Measurements from ENCODE around the gene ATG4C.
"Not testable (repeated sequence)": the region's sequence is repeated elsewhere in the genome, so short reads cannot be mapped to it uniquely, and the experiment has no call there.

Gene ATG4C

DNA sequence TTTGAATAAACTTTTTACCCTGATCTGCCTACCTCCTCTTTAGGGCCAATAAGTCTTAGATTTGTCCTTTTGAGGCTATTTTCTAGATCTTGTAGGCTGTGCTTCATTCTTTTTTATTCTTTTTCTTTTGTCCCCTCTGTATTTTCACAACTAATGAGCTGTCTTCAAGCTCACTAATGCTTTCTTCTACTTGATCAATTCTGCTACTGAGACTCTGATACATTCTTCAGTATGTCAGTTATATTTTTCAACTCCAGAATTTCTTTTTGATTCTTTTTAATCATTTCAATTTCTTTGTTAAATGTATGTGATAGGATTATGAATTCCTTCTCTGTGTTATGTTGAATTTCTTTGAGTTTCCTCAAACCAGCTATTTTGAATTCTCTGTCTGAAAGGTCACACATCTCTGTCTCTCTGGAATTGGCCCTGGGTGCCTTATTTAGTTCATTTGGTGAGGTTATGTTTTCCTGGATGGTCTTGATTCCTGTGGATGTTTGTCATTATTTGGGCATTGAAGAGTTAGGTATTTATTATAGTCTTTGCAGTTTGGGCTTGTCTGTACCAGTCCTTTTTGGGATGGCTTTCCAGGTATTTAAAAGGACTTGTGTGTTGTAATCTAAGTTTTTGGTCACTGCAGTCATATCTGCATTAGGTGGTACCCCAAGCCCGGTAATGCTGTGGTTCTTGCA, 11.2 kb upstream of the ATG4C start:
- DNase-seq (ENCODE audit: low read depth), result no peak
- TF ChIP-seq, protein P1, sequence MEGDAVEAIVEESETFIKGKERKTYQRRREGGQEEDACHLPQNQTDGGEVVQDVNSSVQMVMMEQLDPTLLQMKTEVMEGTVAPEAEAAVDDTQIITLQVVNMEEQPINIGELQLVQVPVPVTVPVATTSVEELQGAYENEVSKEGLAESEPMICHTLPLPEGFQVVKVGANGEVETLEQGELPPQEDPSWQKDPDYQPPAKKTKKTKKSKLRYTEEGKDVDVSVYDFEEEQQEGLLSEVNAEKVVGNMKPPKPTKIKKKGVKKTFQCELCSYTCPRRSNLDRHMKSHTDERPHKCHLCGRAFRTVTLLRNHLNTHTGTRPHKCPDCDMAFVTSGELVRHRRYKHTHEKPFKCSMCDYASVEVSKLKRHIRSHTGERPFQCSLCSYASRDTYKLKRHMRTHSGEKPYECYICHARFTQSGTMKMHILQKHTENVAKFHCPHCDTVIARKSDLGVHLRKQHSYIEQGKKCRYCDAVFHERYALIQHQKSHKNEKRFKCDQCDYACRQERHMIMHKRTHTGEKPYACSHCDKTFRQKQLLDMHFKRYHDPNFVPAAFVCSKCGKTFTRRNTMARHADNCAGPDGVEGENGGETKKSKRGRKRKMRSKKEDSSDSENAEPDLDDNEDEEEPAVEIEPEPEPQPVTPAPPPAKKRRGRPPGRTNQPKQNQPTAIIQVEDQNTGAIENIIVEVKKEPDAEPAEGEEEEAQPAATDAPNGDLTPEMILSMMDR (conservative IDR thresholded peaks at IDR 0.05; ENCODE audit: control insufficient read depth, insufficient read depth, low read depth, low read length), result no peak
- H3K4me3 ChIP-seq (ENCODE audit: control insufficient read depth, low read depth, low read length), result no peak overlapping the region

DNA sequence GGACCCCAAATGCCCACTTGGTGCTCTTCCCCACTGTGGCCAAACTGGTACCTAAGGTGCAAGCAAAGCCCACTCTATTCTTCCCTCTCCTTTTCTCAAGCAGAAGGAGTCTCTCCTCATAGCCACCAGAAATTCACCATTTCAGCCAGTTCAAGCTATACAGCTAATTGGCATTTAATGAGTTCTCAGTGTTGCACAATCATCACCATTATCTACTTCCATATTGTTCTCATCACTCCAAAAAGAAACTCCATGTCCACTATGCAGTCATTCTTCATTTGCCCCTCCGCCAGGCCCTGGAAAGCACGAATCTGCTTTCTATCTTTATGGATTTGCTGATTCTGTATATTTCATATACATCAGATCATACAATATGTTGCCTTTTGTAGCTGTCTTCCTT, 9.9 kb upstream of the ATG4C start:
- no peak overlapping the region for H3K4me3 ChIP-seq (ENCODE audit: control insufficient read depth, low read depth, low read length)
- DNase-seq (ENCODE audit: low read depth), result no peak
- TF ChIP-seq, protein P1 (conservative IDR thresholded peaks at IDR 0.05; ENCODE audit: control insufficient read depth, insufficient read depth, low read depth, low read length), result no peak

DNA sequence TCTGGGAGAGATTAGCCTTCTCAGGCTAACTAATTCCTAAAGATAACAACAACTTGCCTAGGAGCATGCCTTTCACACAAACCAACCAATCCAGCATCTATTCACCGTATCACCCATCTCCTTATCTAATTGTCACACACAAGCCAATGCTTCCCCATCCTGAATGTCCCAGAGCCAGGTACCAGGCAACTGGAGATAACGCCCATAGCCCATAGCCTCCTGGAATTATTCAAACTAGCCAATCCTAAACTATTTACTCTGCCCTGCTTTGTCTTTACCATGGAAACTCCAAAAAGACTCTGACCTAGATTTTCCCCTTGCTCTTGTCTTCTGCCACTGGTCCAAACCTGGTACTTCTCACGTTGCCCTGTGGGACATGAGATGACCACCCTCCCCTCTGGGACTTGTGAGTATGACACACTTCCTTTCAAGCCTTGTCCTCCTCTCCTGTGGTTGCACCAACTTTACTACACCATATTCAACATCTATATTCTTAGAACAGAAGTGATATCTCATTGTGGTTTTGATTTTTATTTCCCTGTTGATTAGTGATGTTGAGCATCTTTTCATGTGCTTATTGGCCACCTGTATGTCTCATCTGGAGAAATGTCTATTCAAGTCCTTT, 8.8 kb upstream of the ATG4C start:
- DNase-seq (ENCODE audit: low read depth), result no peak
- TF ChIP-seq, protein P1 (conservative IDR thresholded peaks at IDR 0.05; ENCODE audit: control insufficient read depth, insufficient read depth, low read depth, low read length), result no peak
- no peak overlapping the region for H3K4me3 ChIP-seq (ENCODE audit: control insufficient read depth, low read depth, low read length)

- H3K4me3 ChIP-seq (ENCODE audit: control insufficient read depth, low read depth, low read length), result no peak overlapping the region
- DNase-seq (ENCODE audit: low read depth), result no peak
- TF ChIP-seq, protein P1 (conservative IDR thresholded peaks at IDR 0.05; ENCODE audit: control insufficient read depth, insufficient read depth, low read depth, low read length), result no peak
Measured at GRCh38 chr1:62778208-62778607, 5.7 kb upstream of the ATG4C start.

DNA sequence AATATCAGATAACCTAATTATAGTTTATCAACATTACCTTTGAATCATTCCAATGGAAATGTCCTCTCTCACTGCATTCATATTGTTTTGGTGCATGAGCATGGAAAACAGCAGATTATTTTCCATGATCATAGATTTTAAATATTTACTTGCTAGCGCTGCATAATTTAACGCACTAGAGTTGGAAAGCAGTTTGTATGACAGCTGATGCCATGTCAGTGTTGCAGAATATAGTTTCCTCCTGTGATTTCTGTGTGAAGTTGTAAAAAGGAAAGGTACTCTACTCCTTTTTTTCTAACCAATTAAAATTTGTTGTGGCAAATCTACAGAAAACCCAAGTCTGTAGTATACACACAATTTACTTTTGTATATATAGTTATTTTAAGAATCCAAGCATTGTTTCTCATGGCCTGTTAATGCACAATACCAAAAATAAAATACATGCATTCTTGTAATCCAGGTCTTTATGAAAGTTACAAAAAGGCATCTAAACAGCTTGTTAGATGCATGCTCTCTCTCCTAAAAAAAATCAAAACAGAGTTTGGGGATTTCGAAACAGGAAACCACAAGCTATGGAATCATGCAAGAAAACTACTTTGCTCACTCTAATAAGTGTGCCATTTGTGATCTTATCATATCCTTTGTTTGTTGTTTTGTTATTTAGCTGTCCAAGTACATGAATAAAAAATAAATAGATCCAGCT, 1.9 kb upstream of the ATG4C start:
- TF ChIP-seq, protein P1 (conservative IDR thresholded peaks at IDR 0.05; ENCODE audit: control insufficient read depth, insufficient read depth, low read depth, low read length), result no peak
- H3K4me3 ChIP-seq (ENCODE audit: control insufficient read depth, low read depth, low read length), result no peak overlapping the region
- DNase-seq (ENCODE audit: low read depth), result peak; percentile 75

DNA sequence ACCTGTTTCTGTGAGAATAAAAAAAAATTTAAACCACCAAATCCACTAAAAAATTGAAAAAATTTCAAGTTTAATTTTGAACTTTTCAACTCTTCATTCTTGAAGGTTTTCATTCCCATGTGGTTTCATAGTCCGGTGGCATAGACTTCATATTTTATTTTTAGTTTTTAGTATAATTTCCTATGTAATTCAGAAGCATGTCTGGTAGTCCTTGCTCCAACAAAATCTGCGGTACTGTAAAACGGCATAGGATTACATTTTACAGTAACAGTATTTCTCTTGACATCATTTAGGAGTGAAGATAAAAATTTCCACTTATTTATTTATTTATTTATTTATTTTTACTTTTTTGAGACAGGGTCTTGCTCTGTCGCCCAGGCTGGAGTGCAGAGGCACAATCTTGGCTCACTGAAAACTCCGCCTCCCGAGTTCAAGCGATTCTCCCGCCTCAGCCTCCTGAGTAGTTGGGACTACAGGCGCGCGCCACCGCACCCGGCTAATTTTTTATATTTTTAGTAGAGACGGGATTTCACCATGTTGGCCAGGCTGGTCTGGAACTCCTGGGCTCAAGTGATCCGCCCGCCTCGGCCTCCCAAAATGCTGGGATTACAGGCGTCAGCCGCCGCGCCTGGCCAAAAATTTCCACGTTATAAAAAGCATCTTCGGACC, 1.3 kb upstream of the ATG4C start:
- H3K4me3 ChIP-seq (ENCODE audit: control insufficient read depth, low read depth, low read length); DNase-seq (ENCODE audit: low read depth): not testable (repeated sequence)

All from fibroblast of mammary gland (primary cell).